Stimulated activated CD4-positive, alpha-beta T cell treated with anti-CD3 and anti-CD28 coated beads, Interleukin-4, amount 100 ng/mL, for 4 hours (primary cell): ENCODE data around the gene CMIP.
"Not testable (repeated sequence)": the region's sequence is repeated elsewhere in the genome, so short reads cannot be mapped to it uniquely, and the experiment has no call there.

Experiments used
- DNase-seq, 2 experiments: peaks; one replicate each; pipeline ENCODE4 v3.0.0-alpha.2; 2020

Gene CMIP

GRCh38 chr16:81520560-81521135 is 76.0 kb downstream of the CMIP start:
- DNase-seq = no peak

GRCh38 chr16:81521141-81521626 is 76.6 kb downstream of the CMIP start:
- DNase-seq = peak in 1 of 2 experiments; percentile 44

GRCh38 chr16:81522108-81522701 is 77.6 kb downstream of the CMIP start:
- no peak for DNase-seq

- DNase-seq = not testable (repeated sequence)
Measured at GRCh38 chr16:81522851-81523250, 78.2 kb downstream of the CMIP start.

GRCh38 chr16:81523387-81524115 is 78.9 kb downstream of the CMIP start:
- DNase-seq = no peak

- no peak for DNase-seq
Measured at GRCh38 chr16:81524382-81524781, 79.8 kb downstream of the CMIP start.

GRCh38 chr16:81524885-81525284 is 80.3 kb downstream of the CMIP start:
- DNase-seq = not testable (repeated sequence)

GRCh38 chr16:81526199-81526598 is 81.6 kb downstream of the CMIP start:
- no peak for DNase-seq

- no peak for DNase-seq
Measured at GRCh38 chr16:81526935-81527334, 82.3 kb downstream of the CMIP start.

GRCh38 chr16:81527477-81528178 is 83.0 kb downstream of the CMIP start:
- DNase-seq = no peak

- DNase-seq = no peak
Measured at GRCh38 chr16:81528256-81528655, 83.6 kb downstream of the CMIP start.

GRCh38 chr16:81530296-81530721 is 85.7 kb downstream of the CMIP start:
- DNase-seq = no peak

- DNase-seq = no peak
Measured at GRCh38 chr16:81530814-81531213, 86.2 kb downstream of the CMIP start.

- DNase-seq = no peak
Measured at GRCh38 chr16:81531419-81531821, 86.8 kb downstream of the CMIP start.

- no peak for DNase-seq
Measured at GRCh38 chr16:81532491-81533174, 88.0 kb downstream of the CMIP start.

- no peak for DNase-seq
Measured at GRCh38 chr16:81533175-81533507, 88.5 kb downstream of the CMIP start.

- no peak for DNase-seq
Measured at GRCh38 chr16:81535679-81536360, 91.2 kb downstream of the CMIP start.

GRCh38 chr16:81536648-81537047 is 92.0 kb downstream of the CMIP start:
- no peak for DNase-seq

- no peak for DNase-seq
Measured at GRCh38 chr16:81537721-81538561, 93.3 kb downstream of the CMIP start.

- no peak for DNase-seq
Measured at GRCh38 chr16:81539009-81539758, 94.6 kb downstream of the CMIP start.
